HCT116 (cell line): Measurements from ENCODE around the gene WNK3. TPM values are rescaled to one million over a fixed set of nuclear protein-coding genes. Genes with fewer than 3 reads are reported as not detected.

Experiments
- ATAC-seq: fragments of 200-7000 bp; cut with Tn5 transposase; 2 replicates; pipeline ENCODE4 v1.9.1; 2020; ENCODE audit warnings: mild to moderate bottlenecking, moderate library complexity
- BruUV-seq: library from RNA; stranded (reverse); fragments of 400-500 nt; replicated peaks from 2 replicates; lab custom pipeline; 2021; lab: Mats Ljungman, UMichigan
- CTCF ChIA-PET: fragments of 300-600 bp; sonication (Branson Sonifier 250); formaldehyde crosslinking; loops from one replicate; lab custom pipeline; 2021; ENCODE audit warnings: antibody characterized with exemption; lab: Charles Lee
- POLR2A ChIA-PET: fragments of 300-600, 350-600 bp; sonication (Branson Sonifier 250); formaldehyde crosslinking; loops from one replicate; lab custom pipeline; 2021; ENCODE audit warnings: antibody characterized with exemption; lab: Charles Lee
- RAD21 ChIA-PET, 2 experiments: fragments of 300-600 bp; sonication (Branson Sonifier 250); formaldehyde crosslinking; loops; one replicate each; lab custom pipeline; 2023; ENCODE audit warnings: low total read pairs in 2 of 2; ENCODE audit not compliant: uncharacterized antibody in 2 of 2, unreplicated experiment in 2 of 2, low non-redundant PET in 1 of 2; lab: Charles Lee
- DNase-seq: peaks from one replicate; pipeline ENCODE4 v3.0.0-alpha.2; 2010; ENCODE audit warnings: low read depth, low spot score
- H2AFZ ChIP-seq: fragments of 200-600 bp; shearing (Covaris generic), sonication (generic); 2 replicates; pipeline ENCODE4 v1.6.1; 2017; ENCODE audit warnings: low read depth, mixed run types, mixed read lengths, antibody characterized with exemption, low read length; ENCODE audit not compliant: poor library complexity, severe bottlenecking
- H3K27ac ChIP-seq: 2 replicates; pipeline ENCODE4 v1.5.1; 2012; ENCODE audit warnings: low read depth, low read length
- H3K27me3 ChIP-seq: fragments of 200-600 bp; sonication (generic); 2 replicates; pipeline ENCODE4 v1.6.1; 2016; ENCODE audit warnings: mixed run types, low read length, mixed read lengths; ENCODE audit not compliant: insufficient read depth
- H3K36me3 ChIP-seq, 2 experiments: fragments of 200-500 bp in 1 of 2; fragments of 200-600 bp in 1 of 2; sonication (Bioruptor generic) in 1 of 2; sonication (generic) in 1 of 2; 2 replicates each; pipeline versions ENCODE4 v1.5.1 to v1.6.1; 2014 to 2016; ENCODE audit warnings: low read length in 2 of 2, inconsistent platforms in 1 of 2, mixed read lengths in 1 of 2, mixed run types in 1 of 2; ENCODE audit not compliant: insufficient read depth in 2 of 2, control insufficient read depth in 1 of 2
- H3K4me1 ChIP-seq, 2 experiments: fragments of 200-600 bp in 1 of 2; sonication (generic) in 1 of 2; 2 replicates each; pipeline versions ENCODE4 v1.5.1 to v1.6.1; 2012 to 2017; ENCODE audit warnings: low read length in 2 of 2, inconsistent platforms in 1 of 2, mild to moderate bottlenecking in 1 of 2, mixed read lengths in 1 of 2, mixed run types in 1 of 2, moderate library complexity in 1 of 2; ENCODE audit not compliant: insufficient read depth in 2 of 2, control insufficient read depth in 1 of 2
- H3K4me2 ChIP-seq: fragments of 200-600 bp; sonication (generic); 2 replicates; pipeline ENCODE4 v1.6.1; 2017; ENCODE audit warnings: mixed run types, low read length, mixed read lengths
- H3K4me3 ChIP-seq, 2 experiments: fragments of 200-600 bp in 1 of 2; sonication (generic) in 1 of 2; replicated peaks in 1 of 2; 2 replicates each; pipeline ENCODE4 v1.5.1; 2011 to 2016; ENCODE audit warnings: low read length in 2 of 2, control low read depth in 1 of 2, low read depth in 1 of 2, mild to moderate bottlenecking in 1 of 2, mixed read lengths in 1 of 2, mixed run types in 1 of 2
- H3K79me2 ChIP-seq: fragments of 200-600 bp; sonication (generic); 2 replicates; pipeline ENCODE4 v1.6.1; 2017; ENCODE audit warnings: mild to moderate bottlenecking, mixed run types, low read length, moderate library complexity, mixed read lengths; ENCODE audit not compliant: insufficient read depth
- H3K9ac ChIP-seq: fragments of 200-600 bp; sonication (generic); 2 replicates; pipeline ENCODE4 v1.6.1; 2016; ENCODE audit warnings: low read length, mixed read lengths
- H3K9me2 ChIP-seq: fragments of 200-600 bp; sonication (generic), shearing (Covaris generic); 2 replicates; pipeline ENCODE4 v1.6.1; 2017; ENCODE audit warnings: mixed run types, mild to moderate bottlenecking, moderate library complexity; ENCODE audit not compliant: insufficient read depth
- H3K9me3 ChIP-seq, 2 experiments: fragments of 200-500 bp in 1 of 2; fragments of 200-600 bp in 1 of 2; sonication (Bioruptor generic) in 1 of 2; sonication (generic) in 1 of 2; 2 replicates each; pipeline ENCODE4 v1.6.1; 2014 to 2017; ENCODE audit warnings: low read length in 2 of 2, mixed read lengths in 2 of 2, inconsistent platforms in 1 of 2, low read depth in 1 of 2, mild to moderate bottlenecking in 1 of 2, mixed run types in 1 of 2, moderate library complexity in 1 of 2; ENCODE audit not compliant: control insufficient read depth in 1 of 2, insufficient read depth in 1 of 2
- H4K20me1 ChIP-seq: fragments of 200-600 bp; sonication (generic), shearing (Covaris generic); 2 replicates; pipeline ENCODE4 v1.6.1; 2017; ENCODE audit warnings: mixed run types, mild to moderate bottlenecking, moderate library complexity; ENCODE audit not compliant: insufficient read depth
- CEBPB ChIP-seq: IDR thresholded peaks from 2 replicates; pipeline ENCODE4 v1.6.1; 2012; ENCODE audit warnings: low read depth
- EGR1 ChIP-seq: IDR thresholded peaks from 2 replicates; pipeline ENCODE4 v1.6.1; 2012; ENCODE audit warnings: low read depth
- EZH2 ChIP-seq: fragments of 200-600 bp; sonication (generic); IDR thresholded peaks from 2 replicates; pipeline ENCODE4 v1.6.1; 2017; ENCODE audit warnings: antibody characterized with exemption, mixed run types
- EZH2phosphoT487 ChIP-seq: fragments of 200-600 bp; IDR thresholded peaks from 2 replicates; pipeline ENCODE4 v1.6.1; 2018; ENCODE audit warnings: antibody characterized with exemption, borderline replicate concordance
- JUND ChIP-seq: IDR thresholded peaks from 2 replicates; pipeline ENCODE4 v1.6.1; 2012
- POLR2A ChIP-seq: IDR thresholded peaks from 2 replicates; pipeline ENCODE4 v1.7.0; 2011; ENCODE audit warnings: borderline replicate concordance; ENCODE audit not compliant: insufficient read depth, insufficient read length; ENCODE audit errors: extremely low read depth
- RAD21 ChIP-seq: IDR thresholded peaks from 2 replicates; pipeline ENCODE4 v1.6.1; 2012; ENCODE audit warnings: low read depth, mild to moderate bottlenecking
- REST ChIP-seq: IDR thresholded peaks from 2 replicates; pipeline ENCODE4 v1.6.1; 2012; ENCODE audit warnings: low read depth
- SIN3A ChIP-seq: IDR thresholded peaks from 2 replicates; pipeline ENCODE4 v1.6.1; 2012; ENCODE audit warnings: low read depth
- SP1 ChIP-seq: IDR thresholded peaks from 2 replicates; pipeline ENCODE4 v1.6.1; 2012; ENCODE audit warnings: low read depth
- TCF7L2 ChIP-seq: IDR thresholded peaks from 2 replicates; pipeline ENCODE4 v1.7.0; 2011; ENCODE audit warnings: borderline replicate concordance, inconsistent platforms; ENCODE audit not compliant: insufficient read depth, insufficient read length; ENCODE audit errors: extremely low read depth
- YY1 ChIP-seq: IDR thresholded peaks from 2 replicates; pipeline ENCODE4 v1.6.1; 2011; ENCODE audit warnings: low read length, low read depth, moderate library complexity, mild to moderate bottlenecking; ENCODE audit not compliant: insufficient replicate concordance; ENCODE audit errors: extremely low read depth
- ZFX ChIP-seq: fragments of 450-650 bp; IDR thresholded peaks from 2 replicates; pipeline ENCODE4 v1.6.1; 2017
- intact Hi-C: fragments of 100-400 bp; cut with micrococcal nuclease; formaldehyde crosslinking; loops from 2 replicates; pipeline ENCODE4 v1.10.0; 2022
- total RNA-seq: library from RNA; stranded (reverse); gene quantifications from one replicate; pipeline ENCODE4 v1.2.1, GENCODE V29; 2021; ENCODE audit not compliant: unreplicated experiment
- TF ChIP-seq, protein P1 (sequence below): IDR thresholded peaks from 2 replicates; pipeline ENCODE4 v1.6.1; 2012

The WNK3 gene
- total RNA-seq, 1 experiment from 2014 or later: 0.05 TPM

GRCh38 chrX:54177306-54177705 lies 180.5 kb downstream of the WNK3 start (continued):
- TF ChIP-seq REST: no peak
- TF ChIP-seq EZH2: no peak
- no peak for TF ChIP-seq RAD21
- TF ChIP-seq SIN3A: no peak
- TF ChIP-seq EGR1: no peak
- TF ChIP-seq YY1: no peak

- ChIA-PET RAD21 (no interaction called here), POLR2A (no interaction called here), CTCF (no interaction called here)
- Histone ChIP-seq H3K27ac (no peak overlapping the region), H3K9me2 (no peaks in the 10 kb centered on the region), H3K27me3 (no peaks in the 10 kb centered on the region), H3K36me3 (no peaks in the 10 kb centered on the region), H3K4me3 (no peak overlapping the region), H4K20me1 (no peaks in the 10 kb centered on the region), H2AFZ (no peak overlapping the region), H3K9me3 (no peaks in the 10 kb centered on the region), H3K79me2 (peaks cover 25% of the 10 kb centered on the region), H3K9ac (no peak overlapping the region), H3K4me1 (peaks cover 0 to 11% of the 10 kb centered on the region in 2 experiments; a peak in 2 of 4 replicates), H3K4me2 (no peak overlapping the region)
- intact Hi-C loops: no loop called here
- DNase-seq (no peak), ATAC-seq (no peak)
- no TSS peak for BruUV-seq
- TF ChIP-seq, protein P1, sequence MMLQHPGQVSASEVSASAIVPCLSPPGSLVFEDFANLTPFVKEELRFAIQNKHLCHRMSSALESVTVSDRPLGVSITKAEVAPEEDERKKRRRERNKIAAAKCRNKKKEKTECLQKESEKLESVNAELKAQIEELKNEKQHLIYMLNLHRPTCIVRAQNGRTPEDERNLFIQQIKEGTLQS: no peak
- TF ChIP-seq SP1: no peak
- TF ChIP-seq SIN3A: no peak
- no peak for TF ChIP-seq RAD21
- no peak for TF ChIP-seq EZH2
- no peak for TF ChIP-seq YY1
- no peak for TF ChIP-seq EZH2phosphoT487
- no peak for TF ChIP-seq TCF7L2
- no peak for TF ChIP-seq POLR2A
- no peak for TF ChIP-seq CEBPB
- no peak for TF ChIP-seq JUND
- TF ChIP-seq ZFX: no peak
Measured at GRCh38 chrX:54173791-54174190, 184.1 kb downstream of the WNK3 start.
